Upper lobe of left lung (tissue), 4 donors: ENCODE results near the gene NPW.

Source experiments
- POLR2A ChIP-seq, 4 donors: fragments of 450-650 bp; IDR thresholded peaks; one replicate each; pipeline ENCODE4 v1.5.1; 2016 to 2017; ENCODE audit warnings: antibody characterized with exemption in 4 of 4, mild to moderate bottlenecking in 2 of 4
- TF ChIP-seq, protein P1 (sequence below), 6 experiments: fragments of 450-650 bp in 4 of 6; fragments of 200-600 bp in 2 of 6; sonication (generic) in 2 of 6; IDR thresholded peaks; one replicate each; pipeline ENCODE4 v1.5.1; 2016 to 2019; ENCODE audit warnings: antibody characterized with exemption in 6 of 6

DNA sequence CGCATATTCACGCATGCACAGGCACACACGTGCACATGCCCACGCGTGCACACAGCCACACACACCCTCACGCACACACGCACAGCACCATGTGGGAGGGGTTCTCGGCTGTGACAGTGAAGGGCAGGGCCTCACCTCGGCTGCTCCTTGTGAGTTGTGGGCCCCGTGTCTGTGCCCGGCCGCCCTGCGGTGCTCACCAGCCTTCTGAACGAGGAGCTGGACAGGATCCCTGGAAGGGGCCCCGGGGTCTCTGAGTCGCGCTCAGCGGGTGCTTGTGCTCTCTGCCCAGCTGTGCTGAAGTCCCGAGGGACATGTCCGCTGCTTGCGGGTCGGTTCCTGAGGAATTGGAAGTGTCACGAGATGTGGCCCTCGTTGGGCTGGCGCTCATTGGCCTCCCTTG is 44.3 kb downstream of the NPW start:
- TF ChIP-seq, protein P1, sequence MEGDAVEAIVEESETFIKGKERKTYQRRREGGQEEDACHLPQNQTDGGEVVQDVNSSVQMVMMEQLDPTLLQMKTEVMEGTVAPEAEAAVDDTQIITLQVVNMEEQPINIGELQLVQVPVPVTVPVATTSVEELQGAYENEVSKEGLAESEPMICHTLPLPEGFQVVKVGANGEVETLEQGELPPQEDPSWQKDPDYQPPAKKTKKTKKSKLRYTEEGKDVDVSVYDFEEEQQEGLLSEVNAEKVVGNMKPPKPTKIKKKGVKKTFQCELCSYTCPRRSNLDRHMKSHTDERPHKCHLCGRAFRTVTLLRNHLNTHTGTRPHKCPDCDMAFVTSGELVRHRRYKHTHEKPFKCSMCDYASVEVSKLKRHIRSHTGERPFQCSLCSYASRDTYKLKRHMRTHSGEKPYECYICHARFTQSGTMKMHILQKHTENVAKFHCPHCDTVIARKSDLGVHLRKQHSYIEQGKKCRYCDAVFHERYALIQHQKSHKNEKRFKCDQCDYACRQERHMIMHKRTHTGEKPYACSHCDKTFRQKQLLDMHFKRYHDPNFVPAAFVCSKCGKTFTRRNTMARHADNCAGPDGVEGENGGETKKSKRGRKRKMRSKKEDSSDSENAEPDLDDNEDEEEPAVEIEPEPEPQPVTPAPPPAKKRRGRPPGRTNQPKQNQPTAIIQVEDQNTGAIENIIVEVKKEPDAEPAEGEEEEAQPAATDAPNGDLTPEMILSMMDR (IDR thresholded peaks at IDR 0.05), result no peak
- no peak for TF ChIP-seq POLR2A (IDR thresholded peaks at IDR 0.05)
